ENCODE results near the gene HAUS5. TPM values are rescaled to one million over a fixed set of nuclear protein-coding genes. Genes with fewer than 3 reads are reported as not detected.
"Not testable (repeated sequence)": the region's sequence is repeated elsewhere in the genome, so short reads cannot be mapped to it uniquely, and the experiment has no call there.

HAUS5 gene
- total and polyA plus RNA-seq, 2 donors = 11.8 to 22.8 TPM

DNA sequence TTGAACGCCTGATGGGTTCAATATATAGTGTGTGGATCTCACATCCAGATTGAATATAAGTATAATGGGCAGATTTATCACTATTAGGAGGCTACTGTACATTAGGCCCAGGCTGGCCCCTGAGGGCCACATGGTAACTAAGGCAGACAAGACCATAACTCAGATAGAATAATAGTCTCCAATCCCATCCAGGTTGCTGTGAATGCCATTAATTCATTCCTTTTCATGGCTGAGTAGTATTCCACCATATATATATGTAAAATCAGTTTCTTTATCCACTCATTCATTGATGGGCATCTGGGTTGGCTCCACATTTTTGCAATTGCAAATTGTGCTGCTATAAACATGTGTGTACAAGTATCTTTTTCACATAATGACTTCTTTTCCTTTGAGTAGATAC lies 34.6 kb upstream of the HAUS5 start:
- WGBS = 91% methylated on average over 1 of the region's 1 CpG
- Histone ChIP-seq H3K4me1 (ENCODE audit: control insufficient read depth in 2 of 2, insufficient read depth in 2 of 2, low read length in 2 of 2) (no peaks in the 10 kb centered on the region), H3K4me3 (ENCODE audit: low read length in 2 of 2) (no peak overlapping the region), H3K27me3 (ENCODE audit: control insufficient read depth in 2 of 2, insufficient read depth in 1 of 2, low read length in 1 of 2) (no peaks in the 10 kb centered on the region), H3K27ac (ENCODE audit: low read depth in 1 of 2, low read length in 1 of 2) (no peak overlapping the region), H3K36me3 (ENCODE audit: control insufficient read depth in 2 of 2, insufficient read depth in 2 of 2, low read length in 1 of 2) (no peaks in the 10 kb centered on the region), H3K9me3 (ENCODE audit: control insufficient read depth in 2 of 2, insufficient read depth in 1 of 2, low read length in 1 of 2) (peaks cover 6 to 22% of the 10 kb centered on the region in 2 donors)
- no peak for DNase-seq (ENCODE audit: low read depth in 6 of 9, low spot score in 9 of 9)

DNA sequence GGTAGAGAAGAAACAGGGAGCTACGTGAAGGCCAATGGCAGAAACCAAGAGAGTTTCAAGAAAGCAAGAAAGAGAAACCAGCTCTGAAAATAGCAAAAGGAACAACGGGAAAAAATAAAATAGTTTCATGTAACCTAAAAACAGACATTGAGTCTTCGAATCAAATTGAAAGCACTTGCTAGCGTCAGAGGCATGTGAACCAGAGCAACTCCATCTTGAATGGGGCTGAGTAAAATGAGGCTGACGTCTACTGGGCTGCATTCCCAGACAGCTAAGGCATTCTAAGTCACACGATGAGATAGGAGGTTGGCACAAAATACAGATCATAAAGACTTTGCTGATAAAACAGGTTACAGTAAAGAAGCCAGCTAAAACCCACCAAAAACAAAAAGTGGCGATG lies 33.8 kb upstream of the HAUS5 start:
- 80% methylated on average over 7 of the region's 7 CpGs for WGBS
- Histone ChIP-seq H3K36me3 (ENCODE audit: control insufficient read depth in 2 of 2, insufficient read depth in 2 of 2, low read length in 1 of 2) (no peaks in the 10 kb centered on the region), H3K9me3 (ENCODE audit: control insufficient read depth in 2 of 2, insufficient read depth in 1 of 2, low read length in 1 of 2) (peaks cover 6 to 22% of the 10 kb centered on the region in 2 donors), H3K27ac (ENCODE audit: low read depth in 1 of 2, low read length in 1 of 2) (no peak overlapping the region), H3K4me3 (ENCODE audit: low read length in 2 of 2) (no peak overlapping the region), H3K27me3 (ENCODE audit: control insufficient read depth in 2 of 2, insufficient read depth in 1 of 2, low read length in 1 of 2) (no peaks in the 10 kb centered on the region), H3K4me1 (ENCODE audit: control insufficient read depth in 2 of 2, insufficient read depth in 2 of 2, low read length in 2 of 2) (no peaks in the 10 kb centered on the region)
- no peak for DNase-seq (ENCODE audit: low read depth in 6 of 9, low spot score in 9 of 9)

DNA sequence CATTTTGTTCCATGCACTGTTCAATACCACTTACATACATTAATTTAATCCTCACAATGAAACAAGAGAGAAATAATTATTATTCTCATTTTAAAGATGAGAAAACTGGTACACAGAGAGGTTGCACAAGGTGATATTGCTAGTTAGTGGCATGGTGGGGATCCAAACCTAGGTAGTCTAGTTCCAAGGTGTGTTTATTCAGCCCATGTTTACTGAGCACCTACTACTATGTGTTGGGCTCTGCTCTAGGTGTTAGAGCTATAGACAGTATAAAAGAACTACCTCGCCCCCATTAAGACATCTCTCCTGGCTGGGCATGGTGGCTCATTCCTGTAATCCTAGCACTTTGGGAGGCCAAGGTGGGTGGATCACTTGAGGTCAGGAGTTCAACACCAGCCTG lies 29.8 kb upstream of the HAUS5 start:
- H3K27me3 ChIP-seq (ENCODE audit: control insufficient read depth in 2 of 2, insufficient read depth in 1 of 2, low read length in 1 of 2) = peaks cover 0 to 3% of the 10 kb centered on the region in 2 donors
- H3K36me3 ChIP-seq (ENCODE audit: control insufficient read depth in 2 of 2, insufficient read depth in 2 of 2, low read length in 1 of 2) = no peaks in the 10 kb centered on the region
- no peak overlapping the region for H3K27ac ChIP-seq (ENCODE audit: low read depth in 1 of 2, low read length in 1 of 2)
- H3K9me3 ChIP-seq (ENCODE audit: control insufficient read depth in 2 of 2, insufficient read depth in 1 of 2, low read length in 1 of 2) = peaks cover 0 to 5% of the 10 kb centered on the region in 2 donors
- no peaks in the 10 kb centered on the region for H3K4me1 ChIP-seq (ENCODE audit: control insufficient read depth in 2 of 2, insufficient read depth in 2 of 2, low read length in 2 of 2)
- WGBS = 94% methylated on average over 1 of the region's 1 CpG
- no peak overlapping the region for H3K4me3 ChIP-seq (ENCODE audit: low read length in 2 of 2)
- no peak for DNase-seq (ENCODE audit: low read depth in 6 of 9, low spot score in 9 of 9)

DNA sequence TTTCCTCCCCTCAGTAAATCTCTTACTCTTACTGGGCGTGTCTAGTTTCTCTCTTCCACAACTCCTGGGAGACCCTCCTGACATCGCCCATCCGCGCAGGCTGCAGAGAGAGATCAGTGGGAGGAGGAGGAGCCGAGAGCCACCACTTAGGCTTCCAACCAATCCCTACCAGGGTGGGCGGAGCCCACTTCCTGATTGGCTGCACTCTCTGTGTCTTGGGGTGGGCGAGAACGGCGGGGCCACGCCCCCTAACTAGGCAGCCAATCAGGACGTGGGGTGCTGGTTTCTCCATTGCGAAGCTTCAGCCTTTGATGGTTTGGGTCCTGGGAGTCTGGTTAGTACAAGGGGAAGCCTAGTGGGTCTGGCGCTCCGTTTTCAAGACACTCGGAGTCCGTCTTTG lies 26.7 kb upstream of the HAUS5 start, which contains the start of gene PMIS2:
Gene PMIS2 (plus strand): TSS at position 326 of the 400 bp plus-strand sequence. CDS start 87 bp downstream, outside the sequence.
- H3K36me3 ChIP-seq (ENCODE audit: control insufficient read depth in 2 of 2, insufficient read depth in 2 of 2, low read length in 1 of 2) = no peaks in the 10 kb centered on the region
- DNase-seq (ENCODE audit: low read depth in 6 of 9, low spot score in 9 of 9) = no peak
- peaks cover 0 to 3% of the 10 kb centered on the region in 2 donors for H3K27me3 ChIP-seq (ENCODE audit: control insufficient read depth in 2 of 2, insufficient read depth in 1 of 2, low read length in 1 of 2)
- WGBS = 61% methylated on average over 16 of the region's 16 CpGs
- H3K27ac ChIP-seq (ENCODE audit: low read depth in 1 of 2, low read length in 1 of 2) = no peak within 1 kb of the TSS
- H3K4me3 ChIP-seq (ENCODE audit: low read length in 2 of 2) = no peak within 1 kb of the TSS
- H3K9me3 ChIP-seq (ENCODE audit: control insufficient read depth in 2 of 2, insufficient read depth in 1 of 2, low read length in 1 of 2) = peaks cover 0 to 3% of the 10 kb centered on the region in 2 donors
- no peaks in the 10 kb centered on the region for H3K4me1 ChIP-seq (ENCODE audit: control insufficient read depth in 2 of 2, insufficient read depth in 2 of 2, low read length in 2 of 2)

DNA sequence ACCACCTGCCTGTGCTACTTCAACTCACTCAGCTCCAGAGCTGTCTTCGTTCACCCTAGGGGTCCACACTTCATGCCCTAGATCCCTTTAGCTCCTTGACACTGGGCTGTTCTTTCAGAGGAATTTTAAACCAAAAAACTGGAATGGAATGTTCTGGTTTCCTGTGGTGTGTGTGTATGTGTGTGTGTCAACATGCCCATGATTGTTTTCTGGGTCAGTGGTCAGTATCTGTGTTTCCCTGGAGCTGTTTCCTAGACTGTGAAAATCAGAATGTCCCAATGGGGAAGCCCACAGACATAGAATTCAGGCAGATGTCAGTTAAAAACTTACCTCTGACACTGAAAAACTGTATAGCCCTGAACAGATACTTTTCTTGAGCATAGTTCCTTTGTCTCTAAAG lies 25.2 kb upstream of the HAUS5 start:
- no peak for DNase-seq (ENCODE audit: low read depth in 6 of 9, low spot score in 9 of 9)
- Histone ChIP-seq H3K4me3 (ENCODE audit: low read length in 2 of 2) (no peak overlapping the region), H3K27me3 (ENCODE audit: control insufficient read depth in 2 of 2, insufficient read depth in 1 of 2, low read length in 1 of 2) (peaks cover 0 to 3% of the 10 kb centered on the region in 2 donors), H3K27ac (ENCODE audit: low read depth in 1 of 2, low read length in 1 of 2) (no peak overlapping the region), H3K36me3 (ENCODE audit: control insufficient read depth in 2 of 2, insufficient read depth in 2 of 2, low read length in 1 of 2) (no peaks in the 10 kb centered on the region), H3K9me3 (ENCODE audit: control insufficient read depth in 2 of 2, insufficient read depth in 1 of 2, low read length in 1 of 2) (peaks cover 0 to 3% of the 10 kb centered on the region in 2 donors), H3K4me1 (ENCODE audit: control insufficient read depth in 2 of 2, insufficient read depth in 2 of 2, low read length in 2 of 2) (no peaks in the 10 kb centered on the region)
- 60% methylated on average over 1 of the region's 1 CpG for WGBS

DNA sequence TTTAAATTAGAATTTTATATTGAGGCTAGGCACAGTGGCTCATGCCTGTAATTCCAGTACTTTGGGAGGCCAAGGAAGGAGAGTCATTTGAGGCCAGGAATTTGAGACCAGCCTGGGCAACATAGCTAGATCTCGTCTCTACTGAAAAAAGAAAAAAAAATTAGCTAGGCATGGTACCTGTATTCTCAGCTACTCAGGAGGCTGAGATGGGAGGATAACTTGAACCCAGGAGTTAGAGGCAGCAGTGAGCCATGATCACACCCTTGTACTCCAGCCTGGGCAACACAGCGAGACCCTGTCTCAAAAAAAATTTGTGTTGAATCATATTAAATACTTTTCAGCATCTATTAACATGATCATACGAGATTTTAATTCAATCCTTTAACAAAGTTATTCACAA lies 21.7 kb upstream of the HAUS5 start:
- Histone ChIP-seq H3K27ac (ENCODE audit: low read depth in 1 of 2, low read length in 1 of 2) (no peak overlapping the region), H3K36me3 (ENCODE audit: control insufficient read depth in 2 of 2, insufficient read depth in 2 of 2, low read length in 1 of 2) (no peaks in the 10 kb centered on the region), H3K4me1 (ENCODE audit: control insufficient read depth in 2 of 2, insufficient read depth in 2 of 2, low read length in 2 of 2) (no peaks in the 10 kb centered on the region), H3K4me3 (ENCODE audit: low read length in 2 of 2) (no peak overlapping the region), H3K9me3 (ENCODE audit: control insufficient read depth in 2 of 2, insufficient read depth in 1 of 2, low read length in 1 of 2) (peaks cover 0 to 2% of the 10 kb centered on the region in 2 donors), H3K27me3 (ENCODE audit: control insufficient read depth in 2 of 2, insufficient read depth in 1 of 2, low read length in 1 of 2) (peaks cover 0 to 2% of the 10 kb centered on the region in 2 donors)
- DNase-seq (ENCODE audit: low read depth in 6 of 9, low spot score in 9 of 9) = no peak
- 95% methylated on average over 3 of the region's 3 CpGs for WGBS

DNA sequence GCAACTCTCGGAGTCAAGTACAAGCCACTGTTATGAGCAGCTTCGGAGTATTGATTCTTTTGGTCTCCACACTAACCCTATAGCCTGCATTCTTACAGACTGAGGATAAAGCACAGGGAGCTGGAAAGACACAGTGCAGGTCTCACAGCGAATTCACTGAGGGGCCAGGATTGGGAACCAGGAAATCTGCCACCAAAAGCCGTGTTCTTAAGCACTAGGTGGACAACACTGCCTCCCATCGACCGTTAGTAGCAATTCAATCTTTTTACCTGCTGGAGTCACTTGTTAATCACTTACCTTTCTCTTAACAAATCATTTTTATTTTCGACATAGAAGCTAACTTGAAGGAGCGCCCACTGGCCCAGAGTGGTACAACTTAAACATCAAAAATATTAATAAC lies 20.3 kb upstream of the HAUS5 start:
- Histone ChIP-seq H3K4me3 (ENCODE audit: low read length in 2 of 2) (no peak overlapping the region), H3K4me1 (ENCODE audit: control insufficient read depth in 2 of 2, insufficient read depth in 2 of 2, low read length in 2 of 2) (no peaks in the 10 kb centered on the region), H3K36me3 (ENCODE audit: control insufficient read depth in 2 of 2, insufficient read depth in 2 of 2, low read length in 1 of 2) (no peaks in the 10 kb centered on the region), H3K27me3 (ENCODE audit: control insufficient read depth in 2 of 2, insufficient read depth in 1 of 2, low read length in 1 of 2) (no peaks in the 10 kb centered on the region), H3K27ac (ENCODE audit: low read depth in 1 of 2, low read length in 1 of 2) (no peak overlapping the region), H3K9me3 (ENCODE audit: control insufficient read depth in 2 of 2, insufficient read depth in 1 of 2, low read length in 1 of 2) (no peaks in the 10 kb centered on the region)
- WGBS = 28% methylated on average over 8 of the region's 8 CpGs
- DNase-seq (ENCODE audit: low read depth in 6 of 9, low spot score in 9 of 9) = peak in 3 of 9 donors; percentile 4 to 24 (median 24)

DNA sequence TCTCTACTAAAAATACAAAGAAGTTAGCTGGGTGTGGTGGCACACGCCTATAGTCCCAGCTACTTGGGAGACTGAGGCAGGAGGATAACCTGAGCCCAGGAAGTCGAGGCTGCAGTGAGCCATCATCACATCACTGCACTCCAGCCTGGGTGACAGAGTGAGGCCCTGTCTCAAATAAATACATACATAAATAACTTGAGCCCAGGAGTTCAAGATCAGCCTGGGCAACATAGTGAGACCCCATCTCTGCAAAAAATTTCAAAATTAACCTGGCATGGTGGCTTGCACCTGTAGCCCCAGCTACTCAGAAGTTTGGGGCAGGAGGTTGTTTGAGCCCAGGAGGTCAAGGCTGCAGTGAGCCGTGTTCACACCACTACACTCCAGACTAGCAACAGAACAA lies 17.5 kb upstream of the HAUS5 start:
- WGBS = 92% methylated on average over 3 of the region's 3 CpGs
- not testable (repeated sequence) for DNase-seq (ENCODE audit: low read depth in 6 of 9, low spot score in 9 of 9); H3K9me3 ChIP-seq (ENCODE audit: control insufficient read depth in 2 of 2, insufficient read depth in 1 of 2, low read length in 1 of 2); H3K36me3 ChIP-seq (ENCODE audit: control insufficient read depth in 2 of 2, insufficient read depth in 2 of 2, low read length in 1 of 2); H3K4me3 ChIP-seq (ENCODE audit: low read length in 2 of 2); H3K27ac ChIP-seq (ENCODE audit: low read depth in 1 of 2, low read length in 1 of 2); H3K4me1 ChIP-seq (ENCODE audit: control insufficient read depth in 2 of 2, insufficient read depth in 2 of 2, low read length in 2 of 2); H3K27me3 ChIP-seq (ENCODE audit: control insufficient read depth in 2 of 2, insufficient read depth in 1 of 2, low read length in 1 of 2)

DNA sequence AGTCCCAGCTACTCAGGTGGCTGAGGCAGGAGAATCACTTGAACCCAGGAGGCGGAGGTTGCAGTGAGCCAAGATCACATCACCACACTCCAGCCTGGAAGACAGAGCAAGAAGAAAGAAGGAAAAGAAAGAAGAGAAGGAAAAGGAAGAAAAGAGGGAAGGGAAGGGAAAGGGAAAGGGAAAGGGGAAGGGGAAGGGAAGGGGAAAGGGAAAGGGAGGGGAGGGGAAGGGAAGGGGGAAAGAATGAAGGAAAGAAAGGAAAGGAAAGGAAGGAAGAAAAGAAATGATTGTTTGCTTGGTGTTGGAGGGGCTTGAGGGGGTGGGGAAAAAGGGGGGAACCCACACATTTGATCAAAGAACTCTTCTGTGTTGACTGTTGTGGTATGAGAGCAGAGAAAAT lies 16.6 kb upstream of the HAUS5 start:
- H3K4me1 ChIP-seq (ENCODE audit: control insufficient read depth in 2 of 2, insufficient read depth in 2 of 2, low read length in 2 of 2) = no peaks in the 10 kb centered on the region
- DNase-seq (ENCODE audit: low read depth in 6 of 9, low spot score in 9 of 9) = no peak
- no peak overlapping the region for H3K27ac ChIP-seq (ENCODE audit: low read depth in 1 of 2, low read length in 1 of 2)
- H3K9me3 ChIP-seq (ENCODE audit: control insufficient read depth in 2 of 2, insufficient read depth in 1 of 2, low read length in 1 of 2) = no peaks in the 10 kb centered on the region
- no peak overlapping the region for H3K4me3 ChIP-seq (ENCODE audit: low read length in 2 of 2)
- no peaks in the 10 kb centered on the region for H3K27me3 ChIP-seq (ENCODE audit: control insufficient read depth in 2 of 2, insufficient read depth in 1 of 2, low read length in 1 of 2)
- 100% methylated on average over 1 of the region's 1 CpG for WGBS
- H3K36me3 ChIP-seq (ENCODE audit: control insufficient read depth in 2 of 2, insufficient read depth in 2 of 2, low read length in 1 of 2) = no peaks in the 10 kb centered on the region

Measured in thymus (tissue), 11 donors.